Gastroesophageal sphincter (tissue), 4 donors: ENCODE measurements around the gene NFKB2. TPM values are rescaled to one million over a fixed set of nuclear protein-coding genes. Genes with fewer than 3 reads are reported as not detected.

Source experiments
- ATAC-seq: fragments of 150-250 bp; one replicate; pipeline ENCODE4 v1.9.1; 2016; ENCODE audit warnings: mild to moderate bottlenecking, moderate library complexity
- H3K27ac ChIP-seq, 4 donors: fragments of 200-600 bp; sonication (generic) in 3 of 4; 1 replicate in 3 of 4; 2 replicates in 1 of 4; pipeline ENCODE4 v1.5.1; 2016 to 2019
- H3K27me3 ChIP-seq: fragments of 200-600 bp; sonication (generic); one replicate; pipeline ENCODE4 v1.5.1; 2019
- H3K36me3 ChIP-seq, 2 donors: fragments of 200-600 bp; sonication (generic); one replicate each; pipeline ENCODE4 v1.5.1; 2019; ENCODE audit warnings: control low read depth in 1 of 2
- H3K4me1 ChIP-seq, 3 donors: fragments of 200-600 bp; sonication (generic); 1 replicate in 2 of 3; 2 replicates in 1 of 3; pipeline ENCODE4 v1.5.1; 2016 to 2019; ENCODE audit warnings: control low read depth in 2 of 3
- H3K4me3 ChIP-seq, 2 donors: fragments of 200-600 bp; sonication (generic); one replicate each; pipeline ENCODE4 v1.5.1; 2019; ENCODE audit warnings: mild to moderate bottlenecking in 1 of 2, moderate library complexity in 1 of 2
- H3K9me3 ChIP-seq, 3 donors: fragments of 200-600 bp; sonication (generic); one replicate each; pipeline ENCODE4 v1.5.1; 2017 to 2019; ENCODE audit warnings: control low read depth in 2 of 3
- EP300 ChIP-seq: sonication (generic); formaldehyde crosslinking; IDR thresholded peaks from one replicate; pipeline ENCODE4 v1.6.1; 2017; ENCODE audit warnings: antibody characterized with exemption, mild to moderate bottlenecking
- POLR2A ChIP-seq, 2 donors: fragments of 450-650 bp; IDR thresholded peaks; one replicate each; pipeline ENCODE4 v1.6.1; 2017; ENCODE audit warnings: antibody characterized with exemption in 2 of 2, mild to moderate bottlenecking in 2 of 2, moderate library complexity in 1 of 2
- POLR2AphosphoS5 ChIP-seq: sonication (generic); formaldehyde crosslinking; IDR thresholded peaks from one replicate; pipeline ENCODE4 v1.6.1; 2017; ENCODE audit warnings: antibody characterized with exemption
- WGBS, 2 donors: methylation state at CpG; one replicate each; pipeline ENCODE4 v1.1.5; 2018; ENCODE audit warnings: low coverage in 1 of 2; 5-methylcytosine and 5-hydroxymethylcytosine counted together
- total RNA-seq, 4 donors: library from RNA; depleted of rRNA; stranded (reverse); fragments of >200 nt; gene quantifications; one replicate each; pipeline ENCODE4 v1.1.0, GENCODE V29; 2016
- TF ChIP-seq, protein P1 (sequence below), 4 experiments: fragments of 200-600 bp in 2 of 4; fragments of 450-650 bp in 2 of 4; sonication (generic) in 1 of 4; IDR thresholded peaks; one replicate each; pipeline ENCODE4 v1.5.1; 2017 to 2019; ENCODE audit warnings: antibody characterized with exemption in 4 of 4, mild to moderate bottlenecking in 2 of 4, moderate library complexity in 2 of 4

NFKB2 gene
- total RNA-seq, 4 donors from 2014 or later, result 20.5 to 31.6 (median 24.8) TPM

DNA sequence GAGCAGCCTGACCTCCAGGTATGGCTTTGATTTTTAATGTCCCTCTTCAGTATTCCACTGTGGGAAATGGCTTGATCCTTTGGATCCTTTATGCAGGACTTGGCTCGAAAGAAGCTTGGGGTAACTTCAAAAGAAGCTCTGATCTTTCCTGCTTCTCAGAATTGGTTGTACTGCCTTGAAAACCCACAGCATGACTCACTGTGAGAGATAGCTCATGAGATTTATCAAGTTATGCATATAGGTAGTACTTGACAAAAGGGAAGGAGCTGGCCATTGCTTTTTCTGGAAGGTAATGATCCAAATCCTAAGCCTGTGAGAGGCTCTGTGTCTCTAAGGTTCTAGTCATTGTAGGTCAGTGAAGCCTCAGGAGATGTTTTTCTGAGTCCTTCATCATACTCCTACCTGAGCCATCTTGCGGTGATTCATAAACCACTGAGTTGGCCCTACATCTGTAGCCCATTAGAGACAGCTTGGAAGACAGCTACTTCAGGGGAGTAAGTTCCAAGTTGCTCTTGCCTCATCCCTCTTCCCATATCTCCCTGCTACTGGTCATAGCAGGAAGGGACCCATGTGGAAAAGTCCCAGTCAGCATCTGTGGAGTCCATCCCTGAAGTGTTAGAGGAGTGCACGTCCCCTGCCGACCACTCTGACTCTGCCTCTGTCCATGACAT, 36.7 kb upstream of the NFKB2 start:
- Histone ChIP-seq H3K4me3 (no peak overlapping the region), H3K4me1 (no peaks in the 10 kb centered on the region), H3K36me3 (peaks cover 0 to 92% of the 10 kb centered on the region in 2 donors), H3K9me3 (no peaks in the 10 kb centered on the region), H3K27me3 (no peaks in the 10 kb centered on the region), H3K27ac (no peak overlapping the region)
- 90% methylated on average over 2 of the region's 4 CpGs; no CpG with 5 or more reads in 1 of the 2 donors for WGBS, 2 donors
- TF ChIP-seq, protein P1, sequence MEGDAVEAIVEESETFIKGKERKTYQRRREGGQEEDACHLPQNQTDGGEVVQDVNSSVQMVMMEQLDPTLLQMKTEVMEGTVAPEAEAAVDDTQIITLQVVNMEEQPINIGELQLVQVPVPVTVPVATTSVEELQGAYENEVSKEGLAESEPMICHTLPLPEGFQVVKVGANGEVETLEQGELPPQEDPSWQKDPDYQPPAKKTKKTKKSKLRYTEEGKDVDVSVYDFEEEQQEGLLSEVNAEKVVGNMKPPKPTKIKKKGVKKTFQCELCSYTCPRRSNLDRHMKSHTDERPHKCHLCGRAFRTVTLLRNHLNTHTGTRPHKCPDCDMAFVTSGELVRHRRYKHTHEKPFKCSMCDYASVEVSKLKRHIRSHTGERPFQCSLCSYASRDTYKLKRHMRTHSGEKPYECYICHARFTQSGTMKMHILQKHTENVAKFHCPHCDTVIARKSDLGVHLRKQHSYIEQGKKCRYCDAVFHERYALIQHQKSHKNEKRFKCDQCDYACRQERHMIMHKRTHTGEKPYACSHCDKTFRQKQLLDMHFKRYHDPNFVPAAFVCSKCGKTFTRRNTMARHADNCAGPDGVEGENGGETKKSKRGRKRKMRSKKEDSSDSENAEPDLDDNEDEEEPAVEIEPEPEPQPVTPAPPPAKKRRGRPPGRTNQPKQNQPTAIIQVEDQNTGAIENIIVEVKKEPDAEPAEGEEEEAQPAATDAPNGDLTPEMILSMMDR (IDR thresholded peaks at IDR 0.05), result no peak
- no peak for TF ChIP-seq POLR2AphosphoS5
- no peak for TF ChIP-seq POLR2A (IDR thresholded peaks at IDR 0.05)
- no peak for TF ChIP-seq EP300
- ATAC-seq, result no peak

DNA sequence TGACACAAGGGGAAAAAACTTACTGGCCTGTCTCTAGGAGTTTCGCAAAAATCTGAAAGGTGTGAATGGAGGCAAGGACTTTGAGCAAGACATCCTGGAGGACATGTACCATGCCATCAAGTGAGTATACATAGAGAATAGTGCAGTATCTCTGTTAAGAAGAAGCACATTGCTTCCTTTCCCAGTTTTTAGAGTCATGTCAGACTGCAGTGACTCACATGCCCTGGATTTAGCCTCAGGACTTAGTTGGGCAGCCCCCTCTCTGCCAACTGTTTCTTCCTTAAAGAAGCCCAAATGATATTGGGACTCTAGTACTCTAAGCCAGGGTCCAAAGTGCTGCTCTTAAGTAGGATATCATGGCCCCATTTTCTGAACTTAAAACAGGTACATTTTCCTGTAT, 28.1 kb upstream of the NFKB2 start:
- no peak for ATAC-seq
- peaks cover 27 to 100% of the 10 kb centered on the region in 2 donors for H3K36me3 ChIP-seq

DNA sequence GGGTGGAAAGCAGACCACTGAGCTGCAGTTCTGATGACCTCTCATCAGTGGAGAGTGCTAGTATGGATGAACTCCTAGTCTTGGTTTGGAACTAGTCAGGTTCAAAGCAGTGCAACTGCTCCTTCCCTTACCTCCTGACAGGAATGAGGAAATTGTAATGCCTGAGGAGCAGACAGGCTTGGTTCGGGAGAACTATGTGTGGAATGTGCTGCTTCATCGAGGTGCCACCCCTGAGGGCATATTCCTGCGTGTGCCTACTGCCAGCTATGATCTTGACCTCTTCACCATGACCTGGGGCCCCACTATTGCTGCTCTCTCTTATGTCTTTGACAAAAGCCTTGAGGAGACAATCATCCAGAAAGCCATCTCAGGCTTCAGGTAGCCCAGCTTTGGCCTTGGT, 27.4 kb upstream of the NFKB2 start:
- H3K27me3 ChIP-seq, result no peaks in the 10 kb centered on the region
- ATAC-seq, result no peak
- H3K4me3 ChIP-seq, result no peak overlapping the region
- no peaks in the 10 kb centered on the region for H3K4me1 ChIP-seq
- 94% methylated on average over 3 of the region's 3 CpGs; no CpG with 5 or more reads in 1 of the 2 donors for WGBS, 2 donors
- peaks cover 27 to 100% of the 10 kb centered on the region in 2 donors for H3K36me3 ChIP-seq
- no peak overlapping the region for H3K27ac ChIP-seq
- peaks cover 0 to 12% (median 0%) of the 10 kb centered on the region in 3 donors for H3K9me3 ChIP-seq
- no peak for TF ChIP-seq EP300

More for the DNA sequence above, 28.1 kb upstream of the NFKB2 start:
- no peaks in the 10 kb centered on the region for H3K4me1 ChIP-seq
- 100% methylated on average over 1 of the region's 1 CpG for WGBS, 2 donors
- H3K27me3 ChIP-seq, result no peaks in the 10 kb centered on the region
- H3K27ac ChIP-seq, result no peak overlapping the region
- no peak overlapping the region for H3K4me3 ChIP-seq
- H3K9me3 ChIP-seq, result peaks cover 0 to 12% (median 0%) of the 10 kb centered on the region in 3 donors
- TF ChIP-seq EP300 (no peak), POLR2AphosphoS5 (no peak), POLR2A (IDR thresholded peaks at IDR 0.05) (no peak)
- TF ChIP-seq, protein P1 (IDR thresholded peaks at IDR 0.05), result no peak

DNA sequence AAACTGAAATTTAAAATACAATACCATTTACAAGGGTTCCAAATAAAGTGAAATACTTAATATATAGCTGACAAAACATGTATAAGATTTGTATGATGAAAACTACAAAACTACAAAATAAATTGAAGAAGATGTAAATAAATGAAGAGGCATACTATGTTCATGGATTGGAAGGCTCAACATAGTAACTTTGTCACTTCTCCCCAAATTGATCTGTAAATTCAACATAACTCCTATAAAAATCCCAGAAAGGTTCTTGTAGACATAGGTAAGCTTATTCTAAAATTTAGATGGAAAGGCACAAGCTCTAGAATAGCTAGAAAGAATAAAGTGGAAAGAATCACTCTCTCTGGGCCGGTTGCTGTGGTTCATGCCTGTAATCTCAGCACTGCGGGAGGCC, 24.2 kb upstream of the NFKB2 start:
- no peak overlapping the region for H3K27ac ChIP-seq
- peaks cover 23 to 100% of the 10 kb centered on the region in 2 donors for H3K36me3 ChIP-seq
- ATAC-seq, result no peak
- H3K27me3 ChIP-seq, result no peaks in the 10 kb centered on the region
- H3K4me3 ChIP-seq, result no peak overlapping the region
- peaks cover 0 to 12% (median 0%) of the 10 kb centered on the region in 3 donors for H3K9me3 ChIP-seq
- TF ChIP-seq POLR2A (IDR thresholded peaks at IDR 0.05) (no peak), EP300 (no peak), POLR2AphosphoS5 (no peak)
- TF ChIP-seq, protein P1 (IDR thresholded peaks at IDR 0.05), result no peak
- 93 to 100% methylated on average over 2 of the region's 2 CpGs for WGBS, 2 donors
- H3K4me1 ChIP-seq, result no peaks in the 10 kb centered on the region

DNA sequence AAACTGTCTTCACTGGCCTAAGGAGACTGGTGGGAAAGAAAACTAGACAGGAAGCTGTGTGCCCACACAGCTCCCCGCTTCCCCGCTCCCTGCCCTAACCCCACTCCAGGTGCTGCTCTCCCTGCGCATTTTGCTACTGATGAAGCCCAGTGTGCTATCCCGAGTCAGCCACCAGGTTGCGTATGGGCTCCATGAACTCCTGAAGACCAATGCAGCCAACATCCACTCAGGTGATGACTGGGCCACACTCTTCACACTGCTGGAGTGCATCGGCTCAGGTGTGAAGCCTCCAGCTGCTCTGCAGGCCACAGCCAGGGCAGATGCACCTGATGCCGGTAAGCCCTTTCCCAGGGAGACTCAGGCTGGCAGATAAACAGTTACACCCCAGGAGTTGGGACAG, 20.3 kb upstream of the NFKB2 start:
- ATAC-seq, result no peak
- H3K27ac ChIP-seq, result no peak overlapping the region
- 86 to 88% methylated on average over 4 to 5 of the region's 7 CpGs for WGBS, 2 donors
- H3K4me3 ChIP-seq, result no peak overlapping the region
- TF ChIP-seq POLR2A (IDR thresholded peaks at IDR 0.05) (no peak), EP300 (no peak), POLR2AphosphoS5 (no peak)
- no peaks in the 10 kb centered on the region for H3K27me3 ChIP-seq
- peaks cover 6 to 100% of the 10 kb centered on the region in 2 donors for H3K36me3 ChIP-seq
- peaks cover 0 to 12% (median 0%) of the 10 kb centered on the region in 3 donors for H3K9me3 ChIP-seq
- no peaks in the 10 kb centered on the region for H3K4me1 ChIP-seq

DNA sequence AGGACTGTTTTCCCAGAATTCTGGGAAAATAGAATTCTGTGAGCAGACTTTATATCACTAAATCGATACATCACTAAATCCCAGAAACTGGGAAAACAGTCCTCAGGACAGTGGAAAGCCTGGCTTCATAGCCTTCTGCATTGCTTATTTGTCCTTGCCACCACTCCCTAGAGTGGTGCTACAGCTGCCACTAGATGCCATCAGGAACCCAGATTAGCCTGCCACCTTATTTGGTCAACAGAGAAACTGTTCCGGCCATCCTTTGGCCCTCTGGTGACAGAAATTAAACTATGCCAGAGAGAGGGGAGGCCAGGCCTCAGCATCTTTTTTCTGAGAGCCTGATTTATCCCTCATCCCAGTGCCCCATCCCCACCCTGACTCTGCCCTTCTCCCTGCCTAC, 19.6 kb upstream of the NFKB2 start:
- 67 to 68% methylated on average over 2 of the region's 2 CpGs for WGBS, 2 donors
- H3K4me3 ChIP-seq, result no peak overlapping the region
- H3K9me3 ChIP-seq, result peaks cover 0 to 7% (median 0%) of the 10 kb centered on the region in 3 donors
- TF ChIP-seq, protein P1 (IDR thresholded peaks at IDR 0.05), result no peak
- TF ChIP-seq EP300, result no peak
- TF ChIP-seq POLR2A (IDR thresholded peaks at IDR 0.05), result no peak
- TF ChIP-seq POLR2AphosphoS5, result no peak
- no peak overlapping the region for H3K27ac ChIP-seq
- H3K27me3 ChIP-seq, result no peaks in the 10 kb centered on the region
- no peaks in the 10 kb centered on the region for H3K4me1 ChIP-seq
- ATAC-seq, result no peak
- peaks cover under 1 to 100% of the 10 kb centered on the region in 2 donors for H3K36me3 ChIP-seq
